ENCODE measurements around the gene MYD88.
"Not testable (repeated sequence)": the region's sequence is repeated elsewhere in the genome, so short reads cannot be mapped to it uniquely, and the experiment has no call there.

MYD88 gene

DNA sequence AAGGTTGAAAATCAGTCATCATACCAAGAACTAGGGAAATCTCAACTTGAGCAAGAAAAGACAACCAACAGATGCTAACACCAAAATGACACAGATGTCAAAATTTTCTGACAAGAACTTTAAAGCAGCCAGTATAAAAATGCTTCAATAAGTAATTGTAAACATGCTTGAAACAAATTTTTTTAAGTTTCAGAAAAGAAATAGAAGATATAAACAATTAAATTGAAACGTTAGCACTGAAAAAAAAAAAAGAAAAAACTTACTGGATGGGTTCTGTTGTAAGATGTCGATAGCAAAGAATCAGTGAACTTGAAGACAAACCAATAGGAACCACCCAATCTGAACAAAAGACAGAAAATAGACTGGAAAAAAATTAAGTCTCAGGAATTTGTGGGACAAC is 8.0 kb downstream of the MYD88 start:
- no peak for DNase-seq

DNA sequence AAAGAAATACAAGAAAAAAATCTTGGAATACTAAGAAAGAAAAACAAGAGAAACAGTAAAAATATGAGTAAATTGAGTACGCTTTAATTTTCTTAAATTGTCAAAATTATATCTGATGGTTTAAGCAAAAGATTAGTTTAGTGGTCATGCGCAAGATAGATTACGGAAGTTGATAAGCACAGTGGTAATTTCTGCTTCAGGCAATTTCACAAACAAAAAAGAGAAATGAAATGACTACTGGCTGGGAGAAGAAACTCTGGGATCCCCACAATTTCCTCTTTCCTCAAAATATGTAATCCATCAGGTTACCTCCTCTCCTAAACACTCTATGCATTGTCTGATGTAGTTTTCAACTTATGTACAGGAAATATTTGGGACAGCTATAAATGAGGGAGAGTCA is 9.0 kb downstream of the MYD88 start:
- DNase-seq, result no peak

DNA sequence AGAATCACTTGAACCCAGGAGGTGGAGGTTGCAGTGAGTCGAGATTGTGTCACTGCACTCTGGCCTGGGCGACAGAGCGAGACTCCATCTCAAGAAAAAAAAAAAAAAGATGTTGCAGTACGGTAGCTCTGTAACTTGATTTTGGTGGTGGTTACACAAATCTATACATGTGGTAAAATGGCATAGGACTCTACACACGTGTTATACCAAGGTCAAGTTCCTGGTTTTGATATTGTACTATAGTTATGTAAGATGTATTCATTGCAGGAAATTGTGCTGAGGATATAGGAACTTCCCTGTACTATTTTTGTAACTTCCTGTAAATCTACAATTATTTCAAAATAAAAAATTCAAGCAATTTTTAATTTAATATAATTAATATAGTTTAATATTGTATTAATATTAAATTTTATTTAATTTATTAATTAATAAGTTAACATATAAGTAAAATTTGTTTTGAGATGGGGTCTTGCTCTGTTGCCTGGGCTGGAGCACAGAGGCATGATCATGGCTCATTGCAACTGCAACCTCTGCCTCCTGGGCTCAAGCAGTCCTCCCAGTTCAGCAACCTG is 9.9 kb downstream of the MYD88 start:
- no peak for DNase-seq

GRCh38 chr3:38149708-38150107 is 11.2 kb downstream of the MYD88 start:
- no peak for DNase-seq

DNA sequence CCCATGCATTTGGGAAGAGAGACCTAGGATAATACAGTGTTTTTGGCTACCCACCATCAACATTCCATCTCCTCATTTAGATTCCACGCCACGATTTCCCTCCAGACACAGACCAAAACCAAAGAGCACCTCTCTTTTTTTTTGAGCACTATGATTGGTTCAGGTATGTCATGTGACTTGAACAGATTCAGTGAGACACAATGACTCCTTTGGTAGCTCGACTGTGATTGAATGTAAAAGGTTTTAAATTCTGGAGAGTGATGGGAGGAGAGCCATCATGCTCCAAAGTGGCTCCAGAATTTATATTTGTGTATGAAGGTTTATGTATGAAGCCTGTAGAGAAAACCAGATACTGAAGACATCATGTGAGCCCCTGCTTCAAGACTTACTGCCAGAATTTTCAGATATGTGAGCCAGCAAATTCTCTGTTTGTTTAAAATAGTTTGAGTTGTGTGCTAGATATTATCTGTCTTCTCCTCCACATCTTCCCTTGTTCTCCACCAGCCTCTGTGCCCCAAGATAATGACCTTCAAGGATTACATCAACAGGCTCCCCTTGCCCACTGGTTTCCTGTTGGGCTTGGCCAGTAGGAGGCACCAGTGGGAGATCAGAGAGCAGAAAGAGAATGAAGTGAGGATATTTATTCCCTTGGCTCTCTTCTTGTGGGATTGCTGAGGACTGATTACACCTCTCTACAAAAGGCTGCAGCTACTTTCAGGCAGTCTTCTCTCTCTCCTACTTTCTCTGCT is 12.5 kb downstream of the MYD88 start:
- no peak for DNase-seq

DNA sequence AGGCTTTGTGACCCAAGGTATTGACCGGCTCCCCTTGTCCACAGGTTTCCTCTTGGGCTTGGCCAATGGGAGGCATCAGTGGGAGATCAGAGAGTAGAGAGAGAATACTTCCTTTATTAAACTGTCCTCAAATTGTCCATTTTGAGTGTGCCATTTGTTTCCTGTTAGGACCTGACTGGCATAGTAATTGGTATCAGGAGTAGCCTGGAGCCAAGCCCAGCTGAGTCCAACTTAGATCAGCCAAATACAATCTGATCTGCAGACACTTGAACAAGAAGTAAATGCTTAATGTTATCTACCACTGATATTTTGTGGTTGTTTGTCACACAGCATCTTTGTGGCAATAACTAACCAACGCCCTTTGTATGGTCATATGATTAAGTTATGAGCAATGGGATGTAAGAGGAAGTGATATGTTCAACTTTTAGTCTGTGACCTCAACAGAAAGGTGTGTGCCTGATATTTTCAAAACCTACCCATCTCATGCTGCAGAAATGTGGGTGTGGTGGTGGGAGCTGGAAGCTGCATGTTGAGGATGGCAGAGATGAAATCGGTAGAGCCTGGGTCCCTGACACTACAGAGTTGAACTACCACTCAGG is 13.3 kb downstream of the MYD88 start:
- DNase-seq, result no peak

DNA sequence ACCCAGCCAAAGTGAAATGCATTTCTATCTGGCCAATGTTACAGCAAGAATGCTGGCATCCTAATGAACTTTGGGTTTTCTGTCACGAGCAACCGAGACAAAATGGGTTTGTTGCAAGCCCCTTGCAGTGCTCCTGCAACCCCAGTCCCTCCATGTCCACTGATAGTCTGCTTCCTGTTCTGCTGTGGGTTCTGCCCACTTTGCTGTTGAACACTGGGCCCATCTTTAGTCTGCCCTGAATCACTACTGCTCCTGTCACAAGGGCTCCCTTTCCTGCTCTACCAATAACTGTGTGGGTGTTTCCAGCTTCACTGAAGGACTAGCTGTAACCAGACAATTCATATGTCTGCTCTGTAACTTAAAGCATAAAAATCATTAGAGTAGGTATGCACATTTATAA is 14.1 kb downstream of the MYD88 start:
- no peak for DNase-seq

DNA sequence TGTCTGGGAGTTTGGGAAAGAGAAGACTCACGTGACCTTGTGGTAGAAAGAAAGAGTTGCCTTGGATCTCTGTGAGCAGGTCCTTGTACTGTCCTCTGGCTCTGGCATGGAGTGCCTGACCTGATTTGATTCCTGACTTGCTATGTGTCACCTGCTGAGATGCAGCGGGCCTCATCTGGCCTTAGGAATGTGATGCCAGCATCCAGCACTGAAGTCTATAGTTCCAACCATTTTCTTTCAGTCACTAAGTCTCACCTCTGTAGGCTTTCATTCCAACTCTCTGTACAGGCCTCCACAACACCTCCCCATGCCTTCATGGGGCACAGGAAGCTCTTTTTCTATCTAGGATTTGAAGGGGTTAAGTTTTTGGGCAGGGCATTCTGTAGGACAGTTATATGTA is 14.8 kb downstream of the MYD88 start:
- no peak for DNase-seq

- no peak for DNase-seq
These were observed 15.6 kb downstream of the MYD88 start for GRCh38 chr3:38154033-38154494.

GRCh38 chr3:38154625-38155255 is 16.3 kb downstream of the MYD88 start:
- no peak for DNase-seq

GRCh38 chr3:38155825-38156224 is 17.4 kb downstream of the MYD88 start:
- no peak for DNase-seq

DNA sequence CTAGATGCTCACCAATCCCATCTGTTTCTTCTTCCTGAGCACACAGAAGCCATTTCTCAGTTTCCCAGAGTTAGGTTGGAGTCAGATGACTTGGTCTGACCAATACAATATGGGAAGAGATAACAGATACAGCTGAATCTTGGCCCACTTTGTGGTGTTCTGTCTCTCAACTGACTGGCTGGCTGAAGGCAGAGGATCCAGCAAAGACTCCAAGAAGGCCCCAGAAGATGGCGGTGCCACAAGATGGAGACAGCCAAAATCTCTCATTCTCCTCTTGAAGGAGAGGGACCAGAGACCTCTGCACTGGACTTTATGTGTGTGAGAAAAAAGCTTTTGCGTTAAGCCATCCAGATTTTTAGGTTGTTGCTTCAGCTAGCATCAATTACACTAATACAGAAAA is 18.7 kb downstream of the MYD88 start:
- no peak for DNase-seq

DNA sequence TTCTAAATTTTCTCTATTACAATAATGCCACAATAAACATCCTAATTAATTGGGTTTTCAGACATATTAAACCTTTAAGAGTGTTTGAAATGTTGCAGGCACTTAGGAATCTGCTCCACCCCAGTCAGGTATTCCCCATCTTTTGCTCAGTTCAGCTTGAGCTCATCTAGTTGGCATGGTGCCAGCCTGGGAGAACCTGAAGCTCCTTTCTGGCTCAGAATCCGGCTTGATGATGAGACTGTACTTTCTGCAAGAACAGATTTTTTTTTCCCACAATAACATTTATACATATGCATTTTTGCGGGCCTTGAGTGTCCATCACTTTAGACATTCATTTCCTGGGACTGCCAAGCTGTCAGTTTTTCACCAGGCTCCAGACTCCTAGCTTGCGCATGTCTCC is 19.1 kb downstream of the MYD88 start:
- DNase-seq, result no peak

GRCh38 chr3:38158472-38158871 is 20.0 kb downstream of the MYD88 start:
- no peak for DNase-seq

DNA sequence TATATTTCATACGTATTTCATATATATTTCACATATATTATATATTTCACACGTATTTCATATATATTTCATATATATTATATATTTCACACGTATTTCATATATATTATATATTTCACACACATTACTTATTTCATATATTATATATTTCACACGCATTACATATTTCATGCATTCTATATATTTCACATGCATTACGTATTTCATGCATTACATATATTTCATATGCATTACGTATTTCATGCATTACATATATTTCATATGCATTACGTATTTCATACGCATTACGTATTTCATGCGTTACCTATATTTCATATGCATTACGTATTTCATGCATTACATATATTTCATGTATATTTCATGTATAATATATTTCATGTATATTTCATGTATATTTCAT is 22.2 kb downstream of the MYD88 start:
- DNase-seq, result not testable (repeated sequence)

DNA sequence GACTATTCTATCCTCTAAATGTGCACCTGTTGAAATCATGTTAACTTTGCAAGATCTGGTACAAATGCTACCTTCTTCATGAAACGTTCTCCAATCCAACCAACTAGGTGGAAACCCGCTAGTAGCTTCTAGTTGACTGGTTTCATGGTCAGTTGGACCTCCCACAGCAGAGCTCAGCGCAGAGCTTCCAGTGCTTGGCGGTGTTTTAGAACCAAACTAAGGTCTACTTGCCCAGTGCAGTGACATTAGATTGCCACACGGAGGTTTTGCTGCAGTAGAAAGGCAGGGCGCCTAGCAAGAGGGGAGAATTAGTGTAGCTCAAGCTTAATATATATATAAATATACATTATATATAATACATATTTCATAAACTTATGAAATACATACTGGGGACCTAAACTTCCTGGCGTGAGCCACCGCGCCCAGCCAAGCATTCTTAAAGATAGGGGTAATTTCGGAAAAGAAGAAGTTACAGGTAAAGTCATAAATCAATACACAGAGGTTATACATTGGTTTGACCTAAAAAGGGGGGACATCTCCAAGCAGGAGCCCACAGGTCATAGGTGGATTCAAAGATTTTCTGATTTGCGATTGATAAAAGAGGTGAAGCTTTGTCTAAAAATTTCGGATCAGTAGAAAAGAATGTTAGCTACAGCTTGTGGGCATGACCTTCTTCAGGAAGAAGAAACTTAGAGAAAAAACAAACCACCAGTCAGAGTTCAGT is 24.8 kb downstream of the MYD88 start:
- no peak for DNase-seq

DNA sequence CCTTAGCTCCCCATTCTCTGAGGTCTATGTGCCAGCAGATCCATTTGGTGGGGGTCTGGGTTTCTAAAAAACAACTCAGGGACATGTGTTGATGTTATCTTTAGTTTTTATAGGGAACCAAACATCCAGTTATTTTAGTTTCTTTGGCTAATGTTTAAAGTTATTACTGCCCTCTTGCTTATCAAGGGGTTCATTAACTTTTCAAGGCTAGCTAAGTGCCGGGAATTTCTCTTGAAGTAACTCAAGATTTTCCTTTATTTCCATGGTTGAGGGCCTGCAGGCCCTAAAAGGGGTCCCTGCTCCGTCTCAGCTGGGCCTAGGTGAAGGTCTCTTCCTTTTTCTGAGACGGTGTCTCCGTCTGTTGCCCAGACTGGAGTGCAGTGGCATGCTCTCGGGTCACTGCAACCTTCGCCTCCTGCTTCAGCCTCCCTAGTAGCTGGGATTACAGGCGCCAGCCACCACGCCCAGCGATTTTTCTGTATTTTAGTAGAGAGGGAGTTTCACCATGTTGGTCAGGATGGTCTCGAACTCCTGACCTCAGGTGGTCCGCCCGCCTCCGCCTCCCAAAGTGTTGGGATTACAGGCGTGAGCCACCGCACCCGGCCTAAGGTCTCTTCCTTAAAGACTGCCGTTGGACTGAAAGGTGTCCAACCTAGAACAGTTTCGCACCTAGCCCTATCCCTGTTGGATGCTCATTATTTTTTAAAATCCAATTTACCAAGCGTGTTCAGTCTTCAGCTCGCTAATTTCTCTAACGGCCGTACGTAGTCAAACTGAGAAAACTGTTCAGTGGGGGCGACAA is 25.6 kb downstream of the MYD88 start:
- no peak for DNase-seq

GRCh38 chr3:38164643-38164951 is 26.1 kb downstream of the MYD88 start:
- DNase-seq, result no peak

DNA sequence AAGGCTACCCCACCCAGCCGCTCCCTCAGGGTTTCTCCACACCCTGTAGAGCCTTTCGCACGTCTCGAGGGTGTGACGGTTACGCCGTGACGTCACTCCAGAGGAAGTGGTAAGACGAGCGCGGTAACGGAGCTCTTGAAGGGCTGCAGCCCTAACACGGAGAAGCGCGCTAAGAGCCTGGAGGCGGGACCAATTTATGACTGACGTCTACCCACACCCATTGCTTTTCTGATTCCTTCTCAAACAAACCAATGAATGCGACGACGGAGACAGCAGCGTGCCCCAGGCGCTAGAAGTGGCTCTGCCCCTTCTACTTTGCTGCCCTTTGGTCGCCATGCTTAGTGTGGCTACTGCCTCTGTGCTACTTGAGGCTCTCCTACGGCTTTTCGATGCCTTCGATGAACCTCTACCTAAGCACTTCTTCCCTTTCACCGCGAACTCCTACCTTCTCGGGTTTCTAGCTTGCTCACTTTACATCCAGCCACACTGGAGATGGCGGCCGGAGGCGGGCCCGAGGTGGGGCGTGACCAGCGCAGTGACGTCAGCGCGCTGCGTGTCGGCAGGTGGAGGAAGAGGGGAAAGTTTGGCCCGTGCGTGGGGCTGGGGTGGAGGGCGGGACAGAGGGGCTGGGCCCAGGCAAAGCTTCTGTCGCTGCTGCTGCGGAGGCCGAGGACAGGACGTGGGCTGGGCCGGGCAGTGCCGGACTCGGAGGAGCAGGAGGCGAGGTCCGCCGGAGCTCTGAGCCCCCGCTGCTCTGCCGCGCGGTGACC is 26.7 kb downstream of the MYD88 start, which contains the start of gene OXSR1:
OXSR1 (plus strand) TSS at position 586 of the 770 bp plus-strand sequence. CDS start 340 bp downstream, outside the sequence.
- DNase-seq, result peak; percentile 96

DNA sequence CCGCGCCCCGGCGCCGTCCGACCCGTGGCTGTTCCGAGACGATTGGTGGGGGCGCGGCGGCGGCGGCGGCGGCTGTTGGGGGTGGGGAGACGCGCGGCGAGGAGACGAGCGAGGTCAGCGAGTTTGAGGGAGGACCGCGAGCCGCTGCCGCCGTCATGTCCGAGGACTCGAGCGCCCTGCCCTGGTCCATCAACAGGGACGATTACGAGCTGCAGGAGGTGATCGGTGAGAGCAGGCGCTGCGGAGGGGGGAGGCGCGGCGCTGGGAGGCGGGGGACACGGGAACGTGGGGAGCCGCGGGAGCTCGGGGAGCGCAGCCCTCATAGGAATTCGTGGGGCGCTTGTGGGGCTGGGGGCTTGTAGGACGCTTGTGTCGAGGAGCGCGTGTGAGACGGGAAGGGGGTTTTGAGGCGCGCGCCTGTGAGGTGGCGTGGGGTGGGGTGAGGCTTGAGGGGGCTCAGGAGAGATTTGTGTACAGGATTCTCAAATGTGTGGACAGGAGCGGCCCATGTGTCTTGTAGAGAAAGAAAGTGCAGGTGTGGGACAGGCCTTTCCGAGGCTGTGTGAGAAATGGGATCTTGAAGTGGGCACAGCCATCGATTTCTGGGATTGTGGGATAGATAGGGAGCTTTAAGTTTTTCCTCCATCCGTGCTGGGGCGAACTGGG is 27.4 kb downstream of the MYD88 start:
- DNase-seq, result no peak

DNA sequence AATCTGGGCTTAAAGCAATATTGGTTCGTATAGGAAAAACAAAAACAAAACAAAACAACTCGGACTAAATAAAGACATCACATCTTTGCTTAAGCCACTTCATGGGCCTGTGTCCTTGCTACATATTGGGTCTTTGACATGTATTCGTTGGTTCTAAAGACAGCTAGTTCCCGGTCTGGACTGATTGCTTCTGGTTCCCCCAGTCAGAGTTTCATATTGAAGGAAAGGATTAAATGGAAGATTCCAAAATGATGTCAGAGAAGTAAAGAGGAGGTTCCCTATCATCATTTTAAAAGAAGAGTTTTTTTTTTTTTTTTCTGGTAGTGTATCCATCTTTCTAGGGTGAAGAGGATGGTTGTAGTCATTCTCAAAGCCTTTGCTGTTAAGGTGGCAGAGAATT is 29.1 kb downstream of the MYD88 start:
- DNase-seq, result no peak

Measured in effector CD4-positive, alpha-beta T cell (primary cell).